ENCODE measurements around the gene SLC35E1. TPM values are rescaled to one million over a fixed set of nuclear protein-coding genes. Genes with fewer than 3 reads are reported as not detected.

SLC35E1 gene
- total RNA-seq, 1 donor from 2014 or later = 70.0 TPM

DNA sequence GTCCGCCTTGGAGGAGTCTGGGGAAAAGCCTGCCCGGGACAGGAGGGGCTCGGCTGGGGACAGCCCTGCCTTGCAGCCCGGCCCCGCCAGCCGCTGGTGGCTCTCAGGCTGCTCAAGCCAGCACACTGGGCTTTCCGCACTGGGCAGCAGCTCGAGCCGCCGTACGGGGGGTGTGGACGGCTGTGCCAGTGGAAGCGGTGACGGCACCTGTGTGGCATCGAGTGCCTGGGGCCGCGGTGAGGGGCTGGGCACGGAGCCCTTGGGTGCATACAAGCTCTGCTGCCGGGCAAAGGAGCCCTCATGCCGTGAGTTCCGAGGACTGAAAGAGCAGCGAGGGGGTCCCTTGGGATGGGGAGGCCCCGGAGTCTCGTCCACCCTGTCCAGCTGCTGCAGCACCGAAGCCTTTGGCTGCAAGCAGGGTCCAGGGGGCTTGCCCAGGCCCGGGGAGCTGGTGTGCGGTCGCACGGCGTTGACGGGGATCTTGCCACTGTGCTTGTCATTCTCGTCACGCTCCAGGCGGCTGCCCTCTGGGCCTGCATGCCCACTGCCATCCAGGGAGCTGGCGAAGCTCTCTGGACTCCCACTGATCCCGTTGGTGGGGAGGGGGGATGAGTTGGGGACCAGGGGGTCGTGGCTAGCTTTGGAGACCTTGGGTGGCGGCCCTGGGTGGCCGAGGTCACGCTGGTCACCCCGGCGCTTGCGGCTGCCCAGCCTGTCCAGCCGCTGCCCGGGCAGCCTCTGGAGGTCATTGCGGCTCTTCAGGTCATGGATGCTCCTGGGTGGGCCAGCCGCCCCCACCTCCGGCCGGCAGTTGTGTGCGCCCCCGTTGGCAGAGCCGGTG lies 4.7 kb upstream of the SLC35E1 start:
- Mint-ChIP-seq H3K27ac (ENCODE audit: unreplicated experiment) (no peak overlapping the region), H3K4me3 (ENCODE audit: unreplicated experiment) (no peak overlapping the region), H3K4me1 (ENCODE audit: low read depth) (peaks cover 41% of the 10 kb centered on the region), H3K36me3 (ENCODE audit: low read depth) (peaks cover 8% of the 10 kb centered on the region), H3K27me3 (ENCODE audit: low read depth) (no peaks in the 10 kb centered on the region), H3K9me3 (ENCODE audit: low read depth) (no peaks in the 10 kb centered on the region)
- TF ChIP-seq, protein P1, sequence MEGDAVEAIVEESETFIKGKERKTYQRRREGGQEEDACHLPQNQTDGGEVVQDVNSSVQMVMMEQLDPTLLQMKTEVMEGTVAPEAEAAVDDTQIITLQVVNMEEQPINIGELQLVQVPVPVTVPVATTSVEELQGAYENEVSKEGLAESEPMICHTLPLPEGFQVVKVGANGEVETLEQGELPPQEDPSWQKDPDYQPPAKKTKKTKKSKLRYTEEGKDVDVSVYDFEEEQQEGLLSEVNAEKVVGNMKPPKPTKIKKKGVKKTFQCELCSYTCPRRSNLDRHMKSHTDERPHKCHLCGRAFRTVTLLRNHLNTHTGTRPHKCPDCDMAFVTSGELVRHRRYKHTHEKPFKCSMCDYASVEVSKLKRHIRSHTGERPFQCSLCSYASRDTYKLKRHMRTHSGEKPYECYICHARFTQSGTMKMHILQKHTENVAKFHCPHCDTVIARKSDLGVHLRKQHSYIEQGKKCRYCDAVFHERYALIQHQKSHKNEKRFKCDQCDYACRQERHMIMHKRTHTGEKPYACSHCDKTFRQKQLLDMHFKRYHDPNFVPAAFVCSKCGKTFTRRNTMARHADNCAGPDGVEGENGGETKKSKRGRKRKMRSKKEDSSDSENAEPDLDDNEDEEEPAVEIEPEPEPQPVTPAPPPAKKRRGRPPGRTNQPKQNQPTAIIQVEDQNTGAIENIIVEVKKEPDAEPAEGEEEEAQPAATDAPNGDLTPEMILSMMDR (IDR thresholded peaks at IDR 0.05) = no peak
- no peak for DNase-seq (ENCODE audit: low spot score)

DNA sequence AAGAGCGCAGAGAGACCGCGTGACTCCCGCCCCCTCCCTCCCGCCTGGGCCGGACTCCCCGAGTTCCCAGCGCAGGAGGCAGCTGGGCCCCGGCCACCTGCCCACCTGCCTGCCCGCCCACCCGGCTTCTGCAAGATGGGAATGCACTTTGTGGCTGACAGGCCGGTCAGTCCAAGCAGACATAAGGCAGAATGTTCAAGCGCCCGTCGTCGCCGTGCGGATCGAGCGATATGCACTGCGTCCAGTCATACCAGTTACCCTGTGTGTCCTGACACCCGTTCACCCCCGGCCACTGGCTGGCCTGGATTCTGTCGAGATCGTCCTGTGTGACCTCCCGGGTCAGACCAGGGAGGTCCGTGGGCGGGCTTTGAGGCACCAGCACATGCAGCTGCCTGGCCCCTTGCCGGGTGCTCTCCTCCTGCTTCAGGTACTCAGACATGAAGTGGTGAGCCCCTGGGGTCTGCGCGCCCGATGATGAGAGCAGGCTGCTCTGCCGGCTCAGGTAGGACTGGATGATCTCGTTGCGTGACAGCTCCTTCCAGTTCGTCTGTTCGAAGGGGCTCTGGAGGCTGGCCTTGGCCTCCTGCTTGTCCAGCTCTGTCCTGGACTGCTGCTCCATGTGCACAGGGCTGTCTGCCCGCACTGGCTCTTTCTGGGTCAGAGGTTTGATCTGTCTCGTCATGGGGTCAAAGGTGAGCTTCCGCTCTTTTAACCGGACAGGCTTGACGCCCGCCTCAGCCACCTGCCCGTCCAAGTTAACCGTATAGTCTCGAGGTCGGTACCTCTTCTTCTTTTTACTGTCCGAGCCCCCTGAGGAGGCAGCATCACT lies 3.9 kb upstream of the SLC35E1 start:
- H3K27me3 Mint-ChIP-seq (ENCODE audit: low read depth) = no peaks in the 10 kb centered on the region
- H3K4me1 Mint-ChIP-seq (ENCODE audit: low read depth) = peaks cover 46% of the 10 kb centered on the region
- no peak overlapping the region for H3K4me3 Mint-ChIP-seq (ENCODE audit: unreplicated experiment)
- H3K36me3 Mint-ChIP-seq (ENCODE audit: low read depth) = peaks cover 8% of the 10 kb centered on the region
- H3K9me3 Mint-ChIP-seq (ENCODE audit: low read depth) = no peaks in the 10 kb centered on the region
- TF ChIP-seq, protein P1 (IDR thresholded peaks at IDR 0.05) = no peak
- H3K27ac Mint-ChIP-seq (ENCODE audit: unreplicated experiment) = no peak overlapping the region
- DNase-seq (ENCODE audit: low spot score) = no peak

DNA sequence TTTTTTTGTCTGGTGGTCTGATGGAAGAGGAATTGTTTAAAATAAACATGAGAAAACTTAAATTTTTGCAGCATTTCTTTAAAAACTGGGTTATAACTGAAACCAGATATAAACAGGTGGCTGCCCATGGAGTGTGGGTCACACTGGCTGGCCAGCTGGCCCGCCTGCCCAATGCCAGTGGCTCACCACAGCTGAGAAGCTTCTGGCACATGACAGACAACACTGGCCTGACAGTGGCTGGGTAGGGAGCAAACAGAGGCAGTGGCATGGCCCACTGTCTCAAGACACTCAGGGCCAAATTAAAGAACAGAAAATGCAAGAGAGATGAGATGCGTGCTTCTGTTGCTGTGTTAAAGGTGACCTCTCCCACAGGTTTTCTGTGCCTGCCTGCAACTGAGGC lies 3.1 kb upstream of the SLC35E1 start:
- H3K4me1 Mint-ChIP-seq (ENCODE audit: low read depth) = peaks cover 54% of the 10 kb centered on the region
- H3K4me3 Mint-ChIP-seq (ENCODE audit: unreplicated experiment) = no peak overlapping the region
- H3K9me3 Mint-ChIP-seq (ENCODE audit: low read depth) = no peaks in the 10 kb centered on the region
- H3K27me3 Mint-ChIP-seq (ENCODE audit: low read depth) = no peaks in the 10 kb centered on the region
- H3K36me3 Mint-ChIP-seq (ENCODE audit: low read depth) = peaks cover 8% of the 10 kb centered on the region
- TF ChIP-seq, protein P1 (IDR thresholded peaks at IDR 0.05) = no peak
- no peak for DNase-seq (ENCODE audit: low spot score)
- peak overlapping the region; percentile 11 for H3K27ac Mint-ChIP-seq (ENCODE audit: unreplicated experiment)

DNA sequence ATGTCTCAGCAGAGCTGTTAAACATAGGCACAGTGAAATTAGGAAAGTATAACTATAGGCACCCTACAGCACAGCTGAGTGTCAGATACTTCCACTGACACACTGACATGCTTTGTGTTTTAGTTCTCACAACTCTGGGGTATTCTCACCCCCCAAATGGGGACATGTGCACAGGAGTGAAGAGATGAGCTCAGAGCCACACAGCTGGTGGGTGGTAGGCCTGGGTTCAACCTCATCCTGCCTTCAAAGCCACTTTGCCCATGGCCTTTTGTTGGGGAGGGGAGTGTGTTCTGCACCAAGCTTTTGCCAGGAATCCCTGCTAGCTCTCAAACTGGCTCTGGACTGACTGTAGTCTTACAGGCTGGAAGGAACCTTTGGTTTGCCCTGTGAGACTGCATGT lies 1.7 kb upstream of the SLC35E1 start:
- Mint-ChIP-seq H3K4me3 (ENCODE audit: unreplicated experiment) (no peak overlapping the region), H3K9me3 (ENCODE audit: low read depth) (no peaks in the 10 kb centered on the region), H3K36me3 (ENCODE audit: low read depth) (peaks cover 10% of the 10 kb centered on the region), H3K27ac (ENCODE audit: unreplicated experiment) (peak overlapping the region; percentile 22), H3K27me3 (ENCODE audit: low read depth) (no peaks in the 10 kb centered on the region), H3K4me1 (ENCODE audit: low read depth) (peaks cover 56% of the 10 kb centered on the region)
- TF ChIP-seq, protein P1 (IDR thresholded peaks at IDR 0.05) = no peak
- DNase-seq (ENCODE audit: low spot score) = no peak

DNA sequence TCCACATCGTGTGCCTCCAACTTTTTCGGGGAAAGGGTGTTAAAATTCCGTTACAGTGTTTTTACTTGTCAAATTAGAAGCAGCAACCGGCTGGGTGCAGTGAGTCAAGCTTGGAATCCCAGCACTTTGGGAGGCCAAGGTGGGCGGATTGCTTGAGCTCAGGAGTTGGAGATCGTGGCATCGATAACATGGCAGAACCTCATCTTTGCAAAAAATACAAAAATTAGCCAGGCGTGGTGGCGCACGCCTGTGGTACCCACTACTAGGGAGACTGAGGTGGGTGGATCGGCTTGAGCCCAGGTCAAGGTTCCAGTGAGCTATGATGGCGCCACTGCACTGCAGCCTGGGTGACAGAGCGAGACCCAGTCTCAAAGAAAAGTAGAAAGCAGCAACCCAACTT lies 1.1 kb upstream of the SLC35E1 start:
- Mint-ChIP-seq H3K4me3 (ENCODE audit: unreplicated experiment) (peak overlapping the region; percentile 96), H3K4me1 (ENCODE audit: low read depth) (peaks cover 61% of the 10 kb centered on the region), H3K27me3 (ENCODE audit: low read depth) (no peaks in the 10 kb centered on the region), H3K9me3 (ENCODE audit: low read depth) (no peaks in the 10 kb centered on the region), H3K36me3 (ENCODE audit: low read depth) (peaks cover 14% of the 10 kb centered on the region), H3K27ac (ENCODE audit: unreplicated experiment) (peak overlapping the region; percentile 96)
- TF ChIP-seq, protein P1 (IDR thresholded peaks at IDR 0.05) = no peak
- no peak for DNase-seq (ENCODE audit: low spot score)

Measured in chondrocyte (in vitro differentiated cells).